RWPE2 (cell line): ENCODE measurements around the gene ABRACL.

ENCODE experiments used
- ATAC-seq: fragments of 200-7000 bp; cut with Tn5 transposase; 3 replicates; pipeline ENCODE4 v1.9.1; 2021; ENCODE audit warnings: low read depth
- DNase-seq: peaks from one replicate; pipeline ENCODE4 v3.0.0-alpha.2; 2020; ENCODE audit warnings: low spot score
- H3K27ac ChIP-seq: fragments of 450-650 bp; 2 replicates; pipeline ENCODE4 v1.5.1; 2017; ENCODE audit warnings: mild to moderate bottlenecking; ENCODE audit not compliant: poor library complexity, severe bottlenecking
- H3K27me3 ChIP-seq: fragments of 250-450 bp; sonication (Bioruptor Pico); 2 replicates; pipeline ENCODE4 v1.5.1; 2021; ENCODE audit warnings: mild to moderate bottlenecking, moderate library complexity; ENCODE audit not compliant: insufficient read depth, poor library complexity, severe bottlenecking
- H3K36me3 ChIP-seq: fragments of 250-450 bp; sonication (Bioruptor Pico); 2 replicates; pipeline ENCODE4 v1.5.1; 2020; ENCODE audit warnings: low read depth, mild to moderate bottlenecking, moderate library complexity
- H3K4me1 ChIP-seq: fragments of 250-450 bp; sonication (Bioruptor Pico); 2 replicates; pipeline ENCODE4 v1.5.1; 2021; ENCODE audit warnings: mild to moderate bottlenecking, moderate library complexity; ENCODE audit not compliant: insufficient read depth, poor library complexity, severe bottlenecking
- H3K4me3 ChIP-seq: fragments of 250-450 bp; sonication (Bioruptor Pico); 2 replicates; pipeline ENCODE4 v1.5.1; 2021; ENCODE audit warnings: mild to moderate bottlenecking, moderate library complexity; ENCODE audit not compliant: severe bottlenecking
- H3K9me3 ChIP-seq: fragments of 250-450 bp; sonication (Bioruptor Pico); 2 replicates; pipeline ENCODE4 v1.5.1; 2021; ENCODE audit warnings: mild to moderate bottlenecking, moderate library complexity; ENCODE audit not compliant: severe bottlenecking
- TF ChIP-seq, protein P1 (sequence below): fragments of 450-650 bp; IDR thresholded peaks from one replicate; pipeline ENCODE4 v1.5.1; 2017; ENCODE audit warnings: mild to moderate bottlenecking, moderate library complexity; ENCODE audit not compliant: poor library complexity, severe bottlenecking

Gene ABRACL

DNA sequence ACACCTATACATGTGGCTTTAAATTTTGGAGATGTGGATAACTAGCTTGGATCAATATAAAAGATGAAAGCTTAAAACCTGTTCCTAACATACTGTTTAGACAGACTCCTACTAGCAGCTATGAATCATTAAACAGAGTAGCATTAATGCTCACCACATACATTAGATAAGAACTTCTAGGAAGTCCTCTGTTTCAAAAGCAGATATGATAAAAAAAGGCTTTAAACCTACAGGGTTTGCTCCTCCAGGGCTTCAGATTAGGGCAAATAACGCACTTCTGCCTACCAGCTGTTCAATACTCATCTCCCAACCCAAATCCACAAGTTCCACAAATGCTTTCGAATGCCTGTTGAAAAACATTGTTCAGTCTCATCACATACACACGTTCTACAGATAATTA lies 42.0 kb upstream of the ABRACL start:
- H3K27me3 ChIP-seq: no peaks in the 10 kb centered on the region
- H3K36me3 ChIP-seq: no peaks in the 10 kb centered on the region
- peak overlapping the region; percentile 100 for H3K4me3 ChIP-seq
- ATAC-seq: peak; percentile 37; the same call in 2 of the 3 replicates
- H3K27ac ChIP-seq: peak overlapping the region; percentile 51
- TF ChIP-seq, protein P1, sequence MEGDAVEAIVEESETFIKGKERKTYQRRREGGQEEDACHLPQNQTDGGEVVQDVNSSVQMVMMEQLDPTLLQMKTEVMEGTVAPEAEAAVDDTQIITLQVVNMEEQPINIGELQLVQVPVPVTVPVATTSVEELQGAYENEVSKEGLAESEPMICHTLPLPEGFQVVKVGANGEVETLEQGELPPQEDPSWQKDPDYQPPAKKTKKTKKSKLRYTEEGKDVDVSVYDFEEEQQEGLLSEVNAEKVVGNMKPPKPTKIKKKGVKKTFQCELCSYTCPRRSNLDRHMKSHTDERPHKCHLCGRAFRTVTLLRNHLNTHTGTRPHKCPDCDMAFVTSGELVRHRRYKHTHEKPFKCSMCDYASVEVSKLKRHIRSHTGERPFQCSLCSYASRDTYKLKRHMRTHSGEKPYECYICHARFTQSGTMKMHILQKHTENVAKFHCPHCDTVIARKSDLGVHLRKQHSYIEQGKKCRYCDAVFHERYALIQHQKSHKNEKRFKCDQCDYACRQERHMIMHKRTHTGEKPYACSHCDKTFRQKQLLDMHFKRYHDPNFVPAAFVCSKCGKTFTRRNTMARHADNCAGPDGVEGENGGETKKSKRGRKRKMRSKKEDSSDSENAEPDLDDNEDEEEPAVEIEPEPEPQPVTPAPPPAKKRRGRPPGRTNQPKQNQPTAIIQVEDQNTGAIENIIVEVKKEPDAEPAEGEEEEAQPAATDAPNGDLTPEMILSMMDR: no peak
- no peak for DNase-seq
- peaks cover 26% of the 10 kb centered on the region for H3K4me1 ChIP-seq
- H3K9me3 ChIP-seq: no peaks in the 10 kb centered on the region

DNA sequence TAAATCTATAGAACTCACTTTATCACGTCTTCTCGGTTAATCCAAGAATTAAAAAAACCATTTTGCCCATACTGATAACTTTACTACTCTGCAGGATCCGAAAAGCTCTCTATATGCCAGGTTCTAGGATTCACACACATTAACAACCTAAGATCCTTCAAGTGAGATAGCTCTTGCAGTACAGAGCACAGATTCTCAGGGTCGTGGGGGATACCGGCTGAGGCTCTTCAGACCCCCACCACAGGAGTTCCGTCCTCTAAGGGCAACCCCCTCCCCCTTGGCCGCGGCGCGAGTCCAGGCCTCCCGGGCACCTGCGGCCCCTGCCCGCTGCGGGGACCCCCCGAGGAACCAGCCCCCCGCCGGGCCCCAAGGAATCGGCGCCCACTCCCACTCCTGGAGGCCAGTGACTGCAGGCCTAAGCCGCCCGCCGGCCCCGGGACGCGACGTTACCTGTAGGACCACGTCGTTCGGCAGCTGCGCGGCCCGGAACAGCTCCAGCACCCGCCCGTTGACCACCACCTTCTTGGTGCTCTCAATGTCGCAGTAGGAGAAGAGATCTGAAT lies 41.4 kb upstream of the ABRACL start:
- peak overlapping the region; percentile 100 for H3K4me3 ChIP-seq
- H3K36me3 ChIP-seq: no peaks in the 10 kb centered on the region
- H3K27me3 ChIP-seq: no peaks in the 10 kb centered on the region
- peaks cover 21% of the 10 kb centered on the region for H3K4me1 ChIP-seq
- DNase-seq (peak; percentile 60), ATAC-seq (peak; percentile 28; the same call in 2 of the 3 replicates)
- H3K27ac ChIP-seq: peak overlapping the region; percentile 51
- no peaks in the 10 kb centered on the region for H3K9me3 ChIP-seq
- TF ChIP-seq, protein P1: no peak

DNA sequence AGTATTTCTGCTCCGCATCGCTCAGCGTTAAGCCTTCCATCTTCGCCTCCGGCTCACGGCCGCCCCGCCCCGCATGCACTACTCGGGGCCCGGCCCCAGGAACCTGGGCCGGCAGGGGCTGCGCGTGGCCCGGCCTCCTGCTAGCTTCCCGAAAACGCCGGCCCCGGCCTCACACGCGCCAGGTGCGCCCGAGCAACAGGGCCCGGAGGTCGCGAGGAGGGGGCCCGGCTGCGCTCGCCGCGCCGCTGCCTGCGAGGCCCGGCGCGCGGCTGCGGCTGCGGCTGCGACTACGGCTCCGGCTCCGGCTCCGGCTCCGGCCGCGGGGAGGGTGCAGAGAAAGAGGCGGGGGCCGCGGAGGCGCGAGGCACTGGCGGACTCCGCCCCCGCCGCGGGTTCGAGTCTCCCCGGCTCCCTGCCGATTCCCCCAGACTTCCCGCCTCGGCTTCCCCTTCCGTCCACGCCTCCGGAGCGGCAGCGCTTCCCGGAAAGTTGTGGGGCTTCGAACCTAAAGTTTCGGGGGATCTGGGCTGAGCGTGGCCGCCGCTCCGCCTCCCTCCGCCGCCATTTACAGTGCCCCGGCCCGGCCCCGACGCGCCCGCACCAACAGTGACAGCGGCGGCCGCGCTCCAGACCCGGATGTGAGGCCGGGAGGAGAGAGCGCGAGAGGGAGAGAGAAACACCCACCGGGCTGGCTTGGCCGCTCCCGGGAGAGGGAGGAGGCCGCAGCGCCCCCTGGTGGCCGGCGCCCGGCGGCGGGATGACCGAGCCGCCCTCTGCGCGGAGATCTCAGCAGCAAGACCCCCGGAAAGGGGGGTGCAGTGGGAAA lies 40.7 kb upstream of the ABRACL start, which contains the start of gene REPS1:
Gene REPS1, minus strand, starts transcription at position 611 of the 826 bp plus-strand sequence. Its CDS starts 571 bp downstream, at position 40.
- H3K27me3 ChIP-seq: no peaks in the 10 kb centered on the region
- TF ChIP-seq, protein P1: peak; percentile 96
- DNase-seq (peak; percentile 85), ATAC-seq (peak; percentile 92)
- H3K4me1 ChIP-seq: peaks cover 19% of the 10 kb centered on the region
- peak within 1 kb of the TSS; percentile 51 for H3K27ac ChIP-seq
- no peaks in the 10 kb centered on the region for H3K9me3 ChIP-seq
- H3K4me3 ChIP-seq: peak within 1 kb of the TSS; percentile 100
- no peaks in the 10 kb centered on the region for H3K36me3 ChIP-seq

DNA sequence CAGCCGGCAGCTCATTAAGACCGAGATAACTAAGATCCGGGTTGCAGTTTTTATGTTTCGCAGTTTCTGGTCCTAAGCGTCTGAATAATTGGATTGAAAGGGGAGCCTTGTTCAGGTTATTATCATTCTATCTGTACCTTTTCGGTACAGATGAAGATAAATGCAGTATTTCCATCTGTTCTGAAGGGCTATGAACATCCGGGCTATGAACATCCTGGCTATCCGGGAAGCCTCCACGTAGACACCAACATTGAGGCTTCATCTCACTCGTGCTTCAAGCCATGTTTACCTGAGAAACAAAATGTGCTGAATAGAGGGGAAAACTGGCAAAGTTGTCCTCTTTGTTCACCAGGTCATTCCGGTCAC lies 40.1 kb upstream of the ABRACL start:
- no peak overlapping the region for H3K27ac ChIP-seq
- ATAC-seq: peak; percentile 11; the same call in 2 of the 3 replicates
- no peaks in the 10 kb centered on the region for H3K36me3 ChIP-seq
- no peak for DNase-seq
- no peaks in the 10 kb centered on the region for H3K9me3 ChIP-seq
- H3K4me1 ChIP-seq: peaks cover 19% of the 10 kb centered on the region
- no peaks in the 10 kb centered on the region for H3K27me3 ChIP-seq
- TF ChIP-seq, protein P1: peak; percentile 75
- peak overlapping the region; percentile 100 for H3K4me3 ChIP-seq
